Measurements from ENCODE around the gene GBF1.
"Not testable (repeated sequence)": the region's sequence is repeated elsewhere in the genome, so short reads cannot be mapped to it uniquely, and the experiment has no call there.

GBF1 gene

GRCh38 chr10:102308318-102308717 is 63.0 kb downstream of the GBF1 start:
- not testable (repeated sequence) for H3K4me3 ChIP-seq (ENCODE audit: low read depth in 1 of 5, low read length in 5 of 5); H3K9me3 ChIP-seq (ENCODE audit: control insufficient read depth in 5 of 5, low read length in 5 of 5); H3K36me3 ChIP-seq (ENCODE audit: control insufficient read depth in 5 of 5, insufficient read depth in 5 of 5, low read length in 5 of 5); H3K27ac ChIP-seq (ENCODE audit: low read depth, low read length); H3K27me3 ChIP-seq (ENCODE audit: control insufficient read depth in 5 of 5, insufficient read depth in 4 of 5, low read length in 5 of 5); H3K9ac ChIP-seq (ENCODE audit: low read length in 5 of 5)
- H3K4me1 ChIP-seq (ENCODE audit: control insufficient read depth in 5 of 5, insufficient read depth in 5 of 5, low read length in 5 of 5), result peaks cover 0 to 17% (median 10%) of the 10 kb centered on the region in 5 donors

- Histone ChIP-seq H3K27me3 (ENCODE audit: control insufficient read depth in 5 of 5, insufficient read depth in 4 of 5, low read length in 5 of 5) (no peaks in the 10 kb centered on the region), H3K4me1 (ENCODE audit: control insufficient read depth in 5 of 5, insufficient read depth in 5 of 5, low read length in 5 of 5) (peaks cover 0 to 17% (median 10%) of the 10 kb centered on the region in 5 donors), H3K9me3 (ENCODE audit: control insufficient read depth in 5 of 5, low read length in 5 of 5) (no peaks in the 10 kb centered on the region), H3K27ac (ENCODE audit: low read depth, low read length) (no peak overlapping the region), H3K4me3 (ENCODE audit: low read depth in 1 of 5, low read length in 5 of 5) (no peak overlapping the region), H3K9ac (ENCODE audit: low read length in 5 of 5) (no peak overlapping the region), H3K36me3 (ENCODE audit: control insufficient read depth in 5 of 5, insufficient read depth in 5 of 5, low read length in 5 of 5) (peaks cover 0 to 2% (median 0%) of the 10 kb centered on the region in 5 donors)
Observed at GRCh38 chr10:102309236-102309635, 63.9 kb downstream of the GBF1 start.

GRCh38 chr10:102309916-102310315 is 64.6 kb downstream of the GBF1 start:
- H3K4me3 ChIP-seq (ENCODE audit: low read depth in 1 of 5, low read length in 5 of 5), result no peak overlapping the region
- no peak overlapping the region for H3K9ac ChIP-seq (ENCODE audit: low read length in 5 of 5)
- H3K9me3 ChIP-seq (ENCODE audit: control insufficient read depth in 5 of 5, low read length in 5 of 5), result no peaks in the 10 kb centered on the region
- H3K4me1 ChIP-seq (ENCODE audit: control insufficient read depth in 5 of 5, insufficient read depth in 5 of 5, low read length in 5 of 5), result peaks cover 0 to 17% (median 10%) of the 10 kb centered on the region in 5 donors
- H3K27me3 ChIP-seq (ENCODE audit: control insufficient read depth in 5 of 5, insufficient read depth in 4 of 5, low read length in 5 of 5), result no peaks in the 10 kb centered on the region
- H3K36me3 ChIP-seq (ENCODE audit: control insufficient read depth in 5 of 5, insufficient read depth in 5 of 5, low read length in 5 of 5), result peaks cover 0 to 2% (median 1%) of the 10 kb centered on the region in 5 donors
- H3K27ac ChIP-seq (ENCODE audit: low read depth, low read length), result no peak overlapping the region

DNA sequence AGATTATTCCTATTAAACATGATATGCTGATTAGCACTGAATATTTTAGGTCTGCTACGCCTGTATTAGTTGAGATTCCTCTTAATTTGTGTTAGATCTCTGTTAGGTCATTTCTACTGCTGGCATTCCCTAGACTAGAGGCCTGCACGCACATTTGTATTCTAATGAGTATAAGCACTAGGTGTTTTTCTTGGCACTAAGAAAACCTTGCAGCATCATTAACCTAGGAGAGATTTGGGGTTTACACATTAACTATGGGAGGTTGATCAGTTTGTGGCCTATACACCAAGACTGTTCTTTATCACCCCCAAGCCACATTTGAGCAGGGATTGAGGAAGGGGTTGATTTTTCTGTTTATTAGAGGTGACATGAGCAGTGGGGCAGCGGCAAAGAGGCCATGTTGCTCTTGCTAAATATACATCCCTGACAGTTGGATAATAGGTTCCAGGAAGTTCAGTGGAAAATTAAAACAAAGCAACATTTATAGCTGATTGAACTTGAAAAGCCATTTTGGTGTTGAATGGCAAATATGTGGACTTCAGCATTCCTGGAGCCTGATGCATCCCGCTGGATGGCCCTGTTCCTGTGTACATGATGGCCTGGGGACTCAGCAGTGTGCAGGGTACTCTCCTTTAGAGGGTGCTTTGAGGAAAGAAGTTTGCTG is 65.2 kb downstream of the GBF1 start:
- Histone ChIP-seq H3K9me3 (ENCODE audit: control insufficient read depth in 5 of 5, low read length in 5 of 5) (no peaks in the 10 kb centered on the region), H3K27ac (ENCODE audit: low read depth, low read length) (no peak overlapping the region), H3K4me3 (ENCODE audit: low read depth in 1 of 5, low read length in 5 of 5) (no peak overlapping the region), H3K36me3 (ENCODE audit: control insufficient read depth in 5 of 5, insufficient read depth in 5 of 5, low read length in 5 of 5) (peaks cover 0 to 8% (median 6%) of the 10 kb centered on the region in 5 donors), H3K27me3 (ENCODE audit: control insufficient read depth in 5 of 5, insufficient read depth in 4 of 5, low read length in 5 of 5) (no peaks in the 10 kb centered on the region), H3K4me1 (ENCODE audit: control insufficient read depth in 5 of 5, insufficient read depth in 5 of 5, low read length in 5 of 5) (peaks cover 0 to 17% (median 10%) of the 10 kb centered on the region in 5 donors), H3K9ac (ENCODE audit: low read length in 5 of 5) (peak overlapping the region in 1 of 5 donors; percentile 24)

DNA sequence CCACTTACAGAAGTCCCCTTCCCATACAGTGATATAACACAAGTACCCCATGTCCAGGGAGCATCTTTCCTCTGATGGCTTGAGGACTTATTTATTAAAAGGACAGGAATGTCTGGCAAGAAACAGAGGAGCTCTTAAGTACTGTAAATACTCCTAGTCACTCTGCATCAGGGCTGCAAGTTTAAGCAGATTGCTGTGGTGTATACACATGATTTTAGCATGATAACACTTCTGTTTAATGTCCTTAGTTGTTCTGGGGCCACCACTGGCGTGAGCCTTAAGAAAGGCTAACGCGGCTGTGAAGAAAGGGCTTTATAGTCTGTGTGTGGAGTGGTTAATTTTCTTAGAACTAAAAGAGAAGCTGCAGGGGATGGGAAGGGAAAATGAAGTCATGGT is 65.7 kb downstream of the GBF1 start:
- peaks cover 0 to 13% (median 10%) of the 10 kb centered on the region in 5 donors for H3K4me1 ChIP-seq (ENCODE audit: control insufficient read depth in 5 of 5, insufficient read depth in 5 of 5, low read length in 5 of 5)
- H3K9ac ChIP-seq (ENCODE audit: low read length in 5 of 5), result no peak overlapping the region
- H3K27me3 ChIP-seq (ENCODE audit: control insufficient read depth in 5 of 5, insufficient read depth in 4 of 5, low read length in 5 of 5), result no peaks in the 10 kb centered on the region
- H3K27ac ChIP-seq (ENCODE audit: low read depth, low read length), result no peak overlapping the region
- H3K4me3 ChIP-seq (ENCODE audit: low read depth in 1 of 5, low read length in 5 of 5), result no peak overlapping the region
- H3K9me3 ChIP-seq (ENCODE audit: control insufficient read depth in 5 of 5, low read length in 5 of 5), result no peaks in the 10 kb centered on the region
- peaks cover 0 to 10% (median 7%) of the 10 kb centered on the region in 5 donors for H3K36me3 ChIP-seq (ENCODE audit: control insufficient read depth in 5 of 5, insufficient read depth in 5 of 5, low read length in 5 of 5)

DNA sequence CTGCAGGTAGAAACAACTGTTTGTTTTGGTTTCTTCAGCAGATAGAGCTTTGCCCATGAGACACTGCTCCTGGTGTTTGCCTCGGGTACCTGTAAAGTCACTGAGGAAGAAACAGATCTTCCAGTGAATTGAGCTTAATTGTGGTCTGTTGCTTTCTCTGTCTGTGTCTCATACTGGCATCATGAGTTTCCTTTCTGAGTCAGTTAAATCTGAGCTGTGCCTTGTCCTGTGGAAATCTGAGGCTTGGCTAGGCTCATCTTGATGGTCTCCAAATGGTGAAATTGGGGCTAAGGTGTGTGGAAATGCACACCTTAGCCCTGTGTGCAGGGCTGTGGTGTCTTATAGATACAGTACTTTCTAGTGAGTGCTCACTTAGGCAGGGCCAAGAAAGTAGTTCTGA is 67.4 kb downstream of the GBF1 start:
- peaks cover 0 to 8% (median 7%) of the 10 kb centered on the region in 5 donors for H3K36me3 ChIP-seq (ENCODE audit: control insufficient read depth in 5 of 5, insufficient read depth in 5 of 5, low read length in 5 of 5)
- no peak overlapping the region for H3K27ac ChIP-seq (ENCODE audit: low read depth, low read length)
- H3K9ac ChIP-seq (ENCODE audit: low read length in 5 of 5), result no peak overlapping the region
- H3K9me3 ChIP-seq (ENCODE audit: control insufficient read depth in 5 of 5, low read length in 5 of 5), result no peaks in the 10 kb centered on the region
- no peaks in the 10 kb centered on the region for H3K27me3 ChIP-seq (ENCODE audit: control insufficient read depth in 5 of 5, insufficient read depth in 4 of 5, low read length in 5 of 5)
- H3K4me1 ChIP-seq (ENCODE audit: control insufficient read depth in 5 of 5, insufficient read depth in 5 of 5, low read length in 5 of 5), result peaks cover 0 to 11% (median 10%) of the 10 kb centered on the region in 5 donors
- H3K4me3 ChIP-seq (ENCODE audit: low read depth in 1 of 5, low read length in 5 of 5), result no peak overlapping the region

- peaks cover 0 to 8% (median 7%) of the 10 kb centered on the region in 5 donors for H3K36me3 ChIP-seq (ENCODE audit: control insufficient read depth in 5 of 5, insufficient read depth in 5 of 5, low read length in 5 of 5)
- no peak overlapping the region for H3K9ac ChIP-seq (ENCODE audit: low read length in 5 of 5)
- no peaks in the 10 kb centered on the region for H3K9me3 ChIP-seq (ENCODE audit: control insufficient read depth in 5 of 5, low read length in 5 of 5)
- no peaks in the 10 kb centered on the region for H3K27me3 ChIP-seq (ENCODE audit: control insufficient read depth in 5 of 5, insufficient read depth in 4 of 5, low read length in 5 of 5)
- peaks cover 0 to 11% (median 10%) of the 10 kb centered on the region in 5 donors for H3K4me1 ChIP-seq (ENCODE audit: control insufficient read depth in 5 of 5, insufficient read depth in 5 of 5, low read length in 5 of 5)
- H3K4me3 ChIP-seq (ENCODE audit: low read depth in 1 of 5, low read length in 5 of 5), result no peak overlapping the region
- H3K27ac ChIP-seq (ENCODE audit: low read depth, low read length), result no peak overlapping the region
Observed at GRCh38 chr10:102313221-102313896, 68.0 kb downstream of the GBF1 start.

DNA sequence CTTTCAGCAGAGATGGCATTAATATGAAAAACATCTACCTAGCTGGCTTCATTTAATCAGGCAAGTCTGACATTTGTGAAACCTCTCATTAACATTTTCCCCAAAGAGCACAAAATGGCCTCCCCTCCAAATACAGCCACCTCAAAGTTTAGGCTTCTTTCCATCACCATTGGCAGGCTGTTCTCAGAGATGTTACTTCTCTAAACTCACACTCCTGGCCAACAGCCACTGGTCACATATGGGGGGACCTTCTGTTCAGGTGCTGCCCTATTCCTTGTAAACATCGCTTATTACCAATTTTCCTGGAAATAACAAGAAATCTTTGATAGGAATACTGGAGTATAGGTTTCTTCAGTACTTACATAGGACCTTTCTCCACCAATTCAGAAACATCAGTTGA is 69.5 kb downstream of the GBF1 start:
- H3K36me3 ChIP-seq (ENCODE audit: control insufficient read depth in 5 of 5, insufficient read depth in 5 of 5, low read length in 5 of 5), result peaks cover 0 to 8% (median 7%) of the 10 kb centered on the region in 5 donors
- no peak overlapping the region for H3K27ac ChIP-seq (ENCODE audit: low read depth, low read length)
- no peak overlapping the region for H3K9ac ChIP-seq (ENCODE audit: low read length in 5 of 5)
- no peaks in the 10 kb centered on the region for H3K27me3 ChIP-seq (ENCODE audit: control insufficient read depth in 5 of 5, insufficient read depth in 4 of 5, low read length in 5 of 5)
- no peaks in the 10 kb centered on the region for H3K9me3 ChIP-seq (ENCODE audit: control insufficient read depth in 5 of 5, low read length in 5 of 5)
- peaks cover 0 to 11% (median 8%) of the 10 kb centered on the region in 5 donors for H3K4me1 ChIP-seq (ENCODE audit: control insufficient read depth in 5 of 5, insufficient read depth in 5 of 5, low read length in 5 of 5)
- H3K4me3 ChIP-seq (ENCODE audit: low read depth in 1 of 5, low read length in 5 of 5), result no peak overlapping the region

DNA sequence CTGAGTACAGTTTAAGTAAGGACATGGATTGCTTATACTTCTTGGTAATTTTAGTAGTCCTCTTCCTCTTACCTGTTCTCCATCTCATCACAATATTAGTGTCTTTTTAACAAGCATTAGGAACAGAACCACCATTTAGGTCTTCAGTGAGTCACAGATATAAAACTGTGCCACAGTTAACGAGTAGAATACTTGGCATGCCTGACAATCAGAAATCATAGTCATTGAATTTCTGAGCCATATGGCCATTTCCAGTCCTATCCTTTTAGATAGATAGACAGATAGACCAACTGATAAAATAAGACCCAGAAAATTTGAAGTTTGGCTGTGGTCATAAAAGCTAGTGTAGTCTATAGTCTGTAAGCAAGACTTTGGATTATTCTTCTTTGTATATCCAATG is 71.1 kb downstream of the GBF1 start:
- no peaks in the 10 kb centered on the region for H3K9me3 ChIP-seq (ENCODE audit: control insufficient read depth in 5 of 5, low read length in 5 of 5)
- no peaks in the 10 kb centered on the region for H3K27me3 ChIP-seq (ENCODE audit: control insufficient read depth in 5 of 5, insufficient read depth in 4 of 5, low read length in 5 of 5)
- no peak overlapping the region for H3K9ac ChIP-seq (ENCODE audit: low read length in 5 of 5)
- H3K4me3 ChIP-seq (ENCODE audit: low read depth in 1 of 5, low read length in 5 of 5), result no peak overlapping the region
- peaks cover 0 to 10% (median 8%) of the 10 kb centered on the region in 5 donors for H3K4me1 ChIP-seq (ENCODE audit: control insufficient read depth in 5 of 5, insufficient read depth in 5 of 5, low read length in 5 of 5)
- no peak overlapping the region for H3K27ac ChIP-seq (ENCODE audit: low read depth, low read length)
- H3K36me3 ChIP-seq (ENCODE audit: control insufficient read depth in 5 of 5, insufficient read depth in 5 of 5, low read length in 5 of 5), result peaks cover 0 to 8% (median 7%) of the 10 kb centered on the region in 5 donors

DNA sequence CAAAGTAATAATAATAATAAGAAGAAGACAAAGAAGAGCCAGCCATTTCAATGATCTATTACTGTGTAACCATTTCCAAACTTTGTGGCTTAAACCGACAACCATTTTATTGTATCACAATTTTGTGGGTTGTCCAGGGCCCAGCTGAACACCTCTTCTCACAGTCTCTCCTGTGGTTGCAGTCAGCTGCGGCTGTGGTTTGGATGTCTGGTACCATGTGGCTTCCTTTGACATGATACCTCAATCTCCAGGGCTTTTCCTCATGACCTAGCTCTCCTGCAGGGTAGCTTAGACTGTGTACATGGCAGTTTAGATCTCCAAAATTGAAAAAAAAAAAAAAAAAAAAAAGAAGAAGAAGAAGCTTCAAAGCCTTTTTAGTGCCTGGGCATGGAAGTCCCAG is 77.6 kb downstream of the GBF1 start:
- Histone ChIP-seq H3K4me1 (ENCODE audit: control insufficient read depth in 5 of 5, insufficient read depth in 5 of 5, low read length in 5 of 5) (no peaks in the 10 kb centered on the region), H3K27ac (ENCODE audit: low read depth, low read length) (no peak overlapping the region), H3K27me3 (ENCODE audit: control insufficient read depth in 5 of 5, insufficient read depth in 4 of 5, low read length in 5 of 5) (no peaks in the 10 kb centered on the region), H3K36me3 (ENCODE audit: control insufficient read depth in 5 of 5, insufficient read depth in 5 of 5, low read length in 5 of 5) (peaks cover 0 to 5% (median 3%) of the 10 kb centered on the region in 5 donors), H3K9ac (ENCODE audit: low read length in 5 of 5) (no peak overlapping the region), H3K4me3 (ENCODE audit: low read depth in 1 of 5, low read length in 5 of 5) (no peak overlapping the region), H3K9me3 (ENCODE audit: control insufficient read depth in 5 of 5, low read length in 5 of 5) (no peaks in the 10 kb centered on the region)

Data from subcutaneous abdominal adipose tissue (tissue), 5 donors.